MCF 10A (cell line): ENCODE results near the gene CD74. TPM values are rescaled to one million over a fixed set of nuclear protein-coding genes. Genes with fewer than 3 reads are reported as not detected.
A peak's percentile ranks its signal among the peaks of the same experiment; 100 is the strongest.

Experiments used
- BruUV-seq: library from RNA; stranded (reverse); fragments of 400-500 nt; replicated peaks from 2 replicates; lab custom pipeline; 2021; lab: Mats Ljungman, UMichigan
- CTCF ChIA-PET: fragments of 300-600 bp; sonication (Branson Sonifier 250); formaldehyde crosslinking; extraction: SDS; loops from one replicate; lab custom pipeline; 2021; ENCODE audit warnings: antibody characterized with exemption, inconsistent platforms; lab: Yijun Ruan, JAX
- POLR2A ChIA-PET: fragments of 300-600, 350-650 bp; sonication (Branson Sonifier 250); formaldehyde crosslinking; extraction: SDS; loops from one replicate; lab custom pipeline; 2020; ENCODE audit warnings: antibody characterized with exemption, inconsistent platforms; lab: Yijun Ruan, JAX
- DNase-seq: peaks from one replicate; pipeline ENCODE4 v3.0.0-alpha.2; 2018; ENCODE audit not compliant: unreplicated experiment
- H3K27ac Mint-ChIP-seq: one replicate; pipeline ENCODE4 v1.8.0; 2022; ENCODE audit warnings: mild to moderate bottlenecking, low read depth, mixed read lengths; ENCODE audit not compliant: unreplicated experiment
- H3K27me3 Mint-ChIP-seq: one replicate; pipeline ENCODE4 v1.8.0; 2022; ENCODE audit warnings: mixed read lengths; ENCODE audit not compliant: insufficient read depth, unreplicated experiment
- H3K36me3 Mint-ChIP-seq: one replicate; pipeline ENCODE4 v1.8.0; 2022; ENCODE audit warnings: mild to moderate bottlenecking, moderate library complexity, mixed read lengths; ENCODE audit not compliant: insufficient read depth, unreplicated experiment
- H3K4me1 Mint-ChIP-seq: one replicate; pipeline ENCODE4 v1.8.0; 2022; ENCODE audit warnings: mixed read lengths; ENCODE audit not compliant: insufficient read depth, unreplicated experiment
- H3K4me3 Mint-ChIP-seq: one replicate; pipeline ENCODE4 v1.8.0; 2022; ENCODE audit warnings: mild to moderate bottlenecking, moderate library complexity, mixed read lengths; ENCODE audit not compliant: unreplicated experiment
- H3K9me3 Mint-ChIP-seq: one replicate; pipeline ENCODE4 v1.8.0; 2022; ENCODE audit warnings: mixed read lengths; ENCODE audit not compliant: unreplicated experiment
- CTCF ChIP-seq: fragments of 200-600 bp; IDR thresholded peaks from one replicate; pipeline ENCODE4 v1.8.0; 2022; ENCODE audit warnings: antibody characterized with exemption, mild to moderate bottlenecking; ENCODE audit not compliant: unreplicated experiment
- intact Hi-C: fragments of 100-400 bp; cut with micrococcal nuclease; formaldehyde crosslinking; loops from 2 replicates; pipeline ENCODE4 v1.14.1; 2022
- total RNA-seq: library from RNA; stranded (reverse); gene quantifications from 2 replicates; pipeline ENCODE4 v1.2.3, GENCODE V29; 2022

CD74 gene
- total RNA-seq, 1 experiment from 2014 or later = not detected

- Mint-ChIP-seq H3K9me3 (no peaks in the 10 kb centered on the region), H3K4me3 (no peak overlapping the region), H3K27me3 (no peaks in the 10 kb centered on the region), H3K4me1 (peaks cover 13% of the 10 kb centered on the region), H3K27ac (peak overlapping the region; percentile 57), H3K36me3 (no peaks in the 10 kb centered on the region)
- no TSS peak for BruUV-seq
- intact Hi-C loops = loop anchor here (1.0 to 10.0 kb wide), 7 partner anchors 64 to 388 kb away; partner anchors contain the start of genes RBM22 and SMIM3
- CTCF ChIA-PET = interaction anchor here (0.6 to 7.4 kb wide), 51 partner anchors 8 to 1125 kb away, joined by 3 to 142 read pairs (median 5); partner anchors contain the start of genes IRGM, RBM22 and SMIM3
- DNase-seq = peak; percentile 76
- POLR2A ChIA-PET = interaction anchor here (0.6 to 2.1 kb wide), 8 partner anchors 9 to 241 kb away, joined by 3 to 10 read pairs (median 4); no protein-coding TSS in a partner anchor
- peak; percentile 98 for TF ChIP-seq CTCF
Observed at GRCh38 chr5:150458802-150459557, 46.3 kb upstream of the CD74 start.

GRCh38 chr5:150457562-150458240 lies 45.0 kb upstream of the CD74 start:
- Mint-ChIP-seq H3K9me3 (no peaks in the 10 kb centered on the region), H3K27me3 (no peaks in the 10 kb centered on the region)

GRCh38 chr5:150457121-150457520 lies 44.4 kb upstream of the CD74 start:
- POLR2A ChIA-PET = interaction anchor here (0.8 to 1.5 kb wide), 3 partner anchors 30 to 157 kb away, joined by 3 read pairs; no protein-coding TSS in a partner anchor

More at GRCh38 chr5:150457562-150458240, 45.0 kb upstream of the CD74 start:
- Mint-ChIP-seq H3K4me1 (peaks cover 12% of the 10 kb centered on the region), H3K36me3 (no peaks in the 10 kb centered on the region), H3K4me3 (no peak overlapping the region), H3K27ac (no peak overlapping the region)
- CTCF ChIA-PET = interaction anchor here (0.6 to 7.4 kb wide), 30 partner anchors 7 to 948 kb away, joined by 3 to 142 read pairs (median 4); partner anchors contain the start of genes IRGM and RBM22
- DNase-seq = no peak
- intact Hi-C loops = loop anchor here (1.0 to 10.0 kb wide), 3 partner anchors 200 to 317 kb away; partner anchors contain the start of genes RBM22 and SMIM3
- POLR2A ChIA-PET = interaction anchor here (0.7 to 2.1 kb wide), 6 partner anchors 29 to 242 kb away, joined by 3 to 10 read pairs (median 3); no protein-coding TSS in a partner anchor
- BruUV-seq = no TSS peak
- TF ChIP-seq CTCF = no peak

More at GRCh38 chr5:150457121-150457520, 44.4 kb upstream of the CD74 start:
- Mint-ChIP-seq H3K36me3 (no peaks in the 10 kb centered on the region), H3K27me3 (no peaks in the 10 kb centered on the region), H3K4me1 (peaks cover 8% of the 10 kb centered on the region), H3K4me3 (no peak overlapping the region), H3K27ac (peak overlapping the region; percentile 2), H3K9me3 (no peaks in the 10 kb centered on the region)
- CTCF ChIA-PET = interaction anchor here (0.6 to 7.4 kb wide), 19 partner anchors 10 to 393 kb away, joined by 3 to 142 read pairs (median 4); partner anchors contain the start of gene RBM22
- no peak for DNase-seq
- BruUV-seq = no TSS peak
- TF ChIP-seq CTCF = no peak
- intact Hi-C loops = loop anchor here (5.0 to 10.0 kb wide), 2 partner anchors 245 to 318 kb away; partner anchors contain the start of genes RBM22 and SMIM3
